DOHH2 (cell line): ENCODE measurements around the gene LDAF1.

ENCODE experiments used
- CTCF ChIP-seq: fragments of 200-600 bp; sonication (generic); IDR thresholded peaks from one replicate; pipeline ENCODE4 v1.5.1; 2014; ENCODE audit warnings: antibody characterized with exemption, mild to moderate bottlenecking, low read depth, low read length; ENCODE audit not compliant: poor library complexity, severe bottlenecking
- EZH2phosphoT487 ChIP-seq: fragments of 200-600 bp; sonication (generic); IDR thresholded peaks from 2 replicates; pipeline ENCODE4 v1.6.1; 2017; ENCODE audit warnings: borderline replicate concordance, mild to moderate bottlenecking, antibody characterized with exemption, low read length, moderate library complexity, mixed read lengths

DNA sequence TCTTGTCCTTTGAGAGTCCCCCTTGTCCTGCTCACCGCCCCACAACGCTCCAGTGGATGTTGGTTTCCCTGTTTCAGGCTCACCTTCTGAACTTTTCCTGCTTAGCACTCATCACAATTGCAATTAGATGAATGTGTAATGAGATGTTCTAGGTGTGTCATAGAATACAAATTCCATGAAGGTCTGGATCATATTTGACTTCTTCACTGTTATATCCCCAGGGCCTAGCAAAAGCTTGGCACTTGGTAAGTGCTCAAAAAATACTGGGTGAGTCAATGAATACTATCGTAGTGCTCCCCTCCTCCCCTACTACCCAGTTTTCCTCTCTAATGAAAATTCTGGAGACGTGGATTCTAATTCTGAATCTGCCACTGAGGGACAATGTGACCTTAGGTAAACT is 40.9 kb upstream of the LDAF1 start:
- no peak for TF ChIP-seq CTCF
- no peak for TF ChIP-seq EZH2phosphoT487
